OCI-LY1 (cell line): Measurements from ENCODE around the gene MFAP3.

Source experiments
- CTCF ChIP-seq: fragments of 200-600 bp; sonication (generic), shearing (Covaris generic); IDR thresholded peaks from 2 replicates; pipeline ENCODE4 v1.5.1; 2017; ENCODE audit warnings: mild to moderate bottlenecking, antibody characterized with exemption, low read length, moderate library complexity, mixed read lengths
- EZH2 ChIP-seq: fragments of 200-600 bp; sonication (generic), shearing (Covaris generic); IDR thresholded peaks from 2 replicates; pipeline ENCODE4 v1.8.0; 2017; ENCODE audit warnings: borderline replicate concordance, mixed run types, mild to moderate bottlenecking, antibody characterized with exemption, low read length, moderate library complexity, mixed read lengths

GRCh38 chr5:154002093-154002492 lies 36.7 kb upstream of the MFAP3 start:
- no peak for TF ChIP-seq EZH2
- no peak for TF ChIP-seq CTCF
